Esophagus squamous epithelium (tissue), 4 donors: ENCODE data around the gene PKN1.

Experiments used
- POLR2A ChIP-seq, 4 donors: fragments of 450-650 bp; IDR thresholded peaks; one replicate each; pipeline ENCODE4 v1.6.1; 2017; ENCODE audit warnings: antibody characterized with exemption in 4 of 4, mild to moderate bottlenecking in 4 of 4, moderate library complexity in 3 of 4
- TF ChIP-seq, protein P1 (sequence below), 6 experiments: fragments of 450-650 bp in 4 of 6; fragments of 200-600 bp in 2 of 6; sonication (generic) in 2 of 6; IDR thresholded peaks; one replicate each; pipeline ENCODE4 v1.5.1; 2016 to 2019; ENCODE audit warnings: antibody characterized with exemption in 6 of 6, mild to moderate bottlenecking in 4 of 6, moderate library complexity in 4 of 6

GRCh38 chr19:14402332-14403144 lies 30.6 kb upstream of the PKN1 start:
- TF ChIP-seq, protein P1, sequence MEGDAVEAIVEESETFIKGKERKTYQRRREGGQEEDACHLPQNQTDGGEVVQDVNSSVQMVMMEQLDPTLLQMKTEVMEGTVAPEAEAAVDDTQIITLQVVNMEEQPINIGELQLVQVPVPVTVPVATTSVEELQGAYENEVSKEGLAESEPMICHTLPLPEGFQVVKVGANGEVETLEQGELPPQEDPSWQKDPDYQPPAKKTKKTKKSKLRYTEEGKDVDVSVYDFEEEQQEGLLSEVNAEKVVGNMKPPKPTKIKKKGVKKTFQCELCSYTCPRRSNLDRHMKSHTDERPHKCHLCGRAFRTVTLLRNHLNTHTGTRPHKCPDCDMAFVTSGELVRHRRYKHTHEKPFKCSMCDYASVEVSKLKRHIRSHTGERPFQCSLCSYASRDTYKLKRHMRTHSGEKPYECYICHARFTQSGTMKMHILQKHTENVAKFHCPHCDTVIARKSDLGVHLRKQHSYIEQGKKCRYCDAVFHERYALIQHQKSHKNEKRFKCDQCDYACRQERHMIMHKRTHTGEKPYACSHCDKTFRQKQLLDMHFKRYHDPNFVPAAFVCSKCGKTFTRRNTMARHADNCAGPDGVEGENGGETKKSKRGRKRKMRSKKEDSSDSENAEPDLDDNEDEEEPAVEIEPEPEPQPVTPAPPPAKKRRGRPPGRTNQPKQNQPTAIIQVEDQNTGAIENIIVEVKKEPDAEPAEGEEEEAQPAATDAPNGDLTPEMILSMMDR (IDR thresholded peaks at IDR 0.05) = no peak
- TF ChIP-seq POLR2A (IDR thresholded peaks at IDR 0.05) = no peak
